NCI-H510A treated with DMSO at 0.1 percent for 48 hours (cell line): Measurements from ENCODE around the gene EHHADH.
A peak's percentile ranks its signal among the peaks of the same experiment; 100 is the strongest.

Experiments used
- DNase-seq: peaks from one replicate; lab custom pipeline; 2025; lab: John Stamatoyannopoulos, UW

EHHADH gene

DNA sequence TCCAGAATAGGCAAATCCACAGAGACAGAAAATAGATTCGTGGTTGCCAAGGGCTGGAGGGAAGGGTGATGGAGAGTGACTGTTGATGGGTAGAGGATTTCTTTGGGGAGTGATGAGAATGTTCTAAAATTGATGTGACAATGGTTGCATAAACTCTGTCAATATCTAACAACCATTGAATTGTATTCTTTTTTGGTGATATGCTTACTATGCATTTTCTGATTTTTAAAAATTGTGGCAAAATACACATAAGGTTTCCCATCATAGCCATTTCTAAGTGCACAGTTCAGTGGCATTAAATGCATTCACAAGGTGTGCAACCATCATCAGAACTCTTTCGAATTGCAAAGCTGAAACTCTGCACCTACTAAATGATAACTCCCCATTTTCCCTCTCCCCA lies 56.8 kb downstream of the EHHADH start:
- no peak for DNase-seq

DNA sequence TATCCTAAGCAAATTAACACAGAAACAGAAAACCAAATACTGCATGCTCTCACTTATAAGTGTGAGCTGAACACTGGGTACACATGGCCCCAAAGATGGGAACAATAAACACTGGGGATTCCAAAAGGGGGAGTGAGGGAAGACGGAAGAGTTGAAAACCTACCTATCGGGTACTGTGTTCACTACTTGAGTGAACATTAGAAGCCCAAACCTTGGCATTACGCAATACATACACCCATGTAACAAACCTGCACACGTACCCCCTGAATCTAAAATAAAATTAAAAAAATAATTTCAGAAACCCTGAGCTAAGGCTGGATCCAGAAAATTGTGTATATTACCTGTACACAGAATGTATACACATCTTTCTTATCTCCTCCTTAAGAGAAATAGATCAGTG lies 58.2 kb downstream of the EHHADH start:
- no peak for DNase-seq

DNA sequence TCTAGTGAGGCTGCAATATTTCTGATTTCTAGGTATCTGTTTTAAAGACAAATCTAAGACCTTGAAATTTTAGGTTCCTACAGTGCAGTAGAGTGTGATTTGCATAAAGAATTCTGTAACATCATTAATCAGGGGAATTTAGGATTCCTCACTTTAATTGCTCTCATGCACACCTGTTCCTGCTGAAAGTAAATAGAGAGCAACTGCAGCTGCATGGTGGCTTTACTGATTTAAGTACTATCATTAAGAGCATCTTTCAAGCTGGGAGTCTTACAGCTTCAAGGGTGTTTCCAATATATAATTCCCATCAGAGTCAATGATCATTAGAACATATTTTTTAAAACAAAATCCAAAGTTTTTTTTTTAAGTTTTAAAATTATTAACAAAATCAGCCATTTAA lies 65.0 kb downstream of the EHHADH start:
- DNase-seq = peak; percentile 55

- DNase-seq = no peak
These were observed 66.5 kb downstream of the EHHADH start for GRCh38 chr3:185187391-185187790.

- DNase-seq = peak; percentile 45
These were observed 77.0 kb downstream of the EHHADH start for GRCh38 chr3:185176750-185177359.

GRCh38 chr3:185175370-185175987 lies 78.4 kb downstream of the EHHADH start:
- peak; percentile 89 for DNase-seq

DNA sequence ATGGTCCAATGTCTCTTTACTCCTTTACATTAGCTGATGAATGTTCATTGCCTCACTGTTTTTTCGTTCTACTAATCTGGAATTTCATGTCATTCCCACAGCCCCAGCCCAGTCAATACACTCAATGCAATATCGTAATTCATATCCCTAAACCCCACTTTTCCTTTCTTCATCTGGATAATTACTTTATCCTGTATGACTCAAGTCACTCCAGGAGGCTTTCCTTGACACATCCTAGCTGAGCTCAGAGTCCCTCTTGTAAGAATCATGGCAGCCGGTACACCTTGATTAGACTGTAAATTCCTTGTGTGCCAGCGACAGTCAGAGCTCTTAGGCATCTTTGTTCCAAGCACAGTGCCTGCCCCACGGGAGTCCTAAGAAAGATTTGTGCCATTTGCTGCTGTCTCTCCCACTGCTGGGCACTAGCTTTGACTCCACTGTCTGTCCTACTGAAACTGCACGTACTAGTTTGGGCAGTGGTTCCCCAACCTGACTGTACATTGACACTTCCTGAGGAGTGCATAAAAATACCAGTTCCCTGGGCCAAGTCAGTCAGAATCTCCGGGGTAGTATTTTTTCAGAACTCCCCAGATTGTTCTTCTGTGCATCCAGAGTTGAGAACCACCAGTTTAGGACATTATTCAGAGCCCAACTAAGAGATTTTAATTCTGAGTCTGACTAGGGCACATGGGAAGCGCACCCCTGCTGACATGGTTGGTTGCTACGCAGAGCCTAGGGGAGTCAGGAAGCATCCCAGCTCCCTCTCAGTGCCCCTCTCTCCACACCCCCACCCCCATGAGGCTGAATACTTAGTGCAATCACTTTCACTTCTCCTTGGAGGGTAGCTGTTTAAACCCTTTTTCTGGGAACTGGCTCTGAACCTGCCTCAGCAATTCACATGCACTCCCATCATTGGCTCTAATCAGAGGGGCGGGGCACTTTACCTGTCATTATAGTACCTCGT lies 81.5 kb downstream of the EHHADH start:
- DNase-seq = no peak

DNA sequence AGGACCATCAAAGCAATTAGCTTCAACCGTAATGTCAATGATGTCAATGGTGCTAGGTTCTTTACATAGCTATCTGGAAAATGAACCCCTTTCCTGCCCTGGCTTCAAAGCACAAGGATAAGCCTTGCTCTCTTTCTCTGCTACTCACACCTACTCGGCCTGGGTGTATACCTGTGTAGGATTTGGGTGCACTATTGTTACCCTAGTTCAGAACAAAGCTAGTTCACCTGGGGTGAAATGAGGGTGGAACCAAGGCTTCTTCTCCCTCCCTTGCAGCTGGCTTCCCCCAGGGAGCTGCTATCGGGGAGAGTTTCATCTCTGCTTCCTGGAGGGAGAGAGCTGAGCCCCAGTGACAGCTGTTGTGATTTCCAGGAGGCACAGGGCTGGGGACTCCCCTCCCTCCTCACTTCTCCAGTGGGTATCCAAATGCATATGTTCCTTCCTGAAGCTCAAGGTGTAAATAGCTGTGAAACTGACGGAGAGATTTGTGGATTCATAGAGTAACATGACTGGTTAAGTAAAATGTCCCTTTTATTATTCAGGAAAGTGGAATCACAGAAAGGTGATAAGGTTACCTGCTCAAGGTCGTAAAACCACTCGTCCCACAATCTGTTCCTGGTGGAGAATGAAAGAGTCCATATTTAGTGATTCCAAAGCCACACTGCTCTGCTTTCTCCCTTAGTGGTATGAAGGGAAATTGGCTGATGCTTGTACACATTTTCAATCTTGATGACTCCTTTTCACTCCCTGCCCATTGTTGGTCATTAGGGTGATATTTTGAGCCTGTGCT lies 89.2 kb downstream of the EHHADH start:
- no peak for DNase-seq

GRCh38 chr3:185162634-185163033 lies 91.2 kb downstream of the EHHADH start:
- no peak for DNase-seq

DNA sequence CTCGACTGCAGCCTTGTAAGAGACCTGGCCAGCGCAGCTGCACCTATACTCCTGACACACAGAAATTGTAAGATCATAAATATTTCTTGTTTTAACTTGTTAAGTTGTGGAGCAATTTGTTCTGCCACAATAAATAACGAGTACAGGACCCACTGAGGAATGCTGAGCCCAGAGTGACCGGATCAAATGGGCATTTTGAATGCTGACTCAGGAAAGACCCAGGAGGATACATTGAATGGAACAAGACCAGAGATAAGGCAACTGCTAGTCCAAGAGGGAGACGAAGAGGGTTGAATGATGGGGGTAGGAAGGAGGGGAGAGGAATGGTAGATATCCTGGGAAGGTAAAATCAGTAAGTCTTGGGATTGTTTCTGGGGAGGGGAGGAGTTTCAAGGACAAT lies 92.1 kb downstream of the EHHADH start:
- DNase-seq = no peak

GRCh38 chr3:185157347-185157746 lies 96.5 kb downstream of the EHHADH start:
- DNase-seq = no peak

DNA sequence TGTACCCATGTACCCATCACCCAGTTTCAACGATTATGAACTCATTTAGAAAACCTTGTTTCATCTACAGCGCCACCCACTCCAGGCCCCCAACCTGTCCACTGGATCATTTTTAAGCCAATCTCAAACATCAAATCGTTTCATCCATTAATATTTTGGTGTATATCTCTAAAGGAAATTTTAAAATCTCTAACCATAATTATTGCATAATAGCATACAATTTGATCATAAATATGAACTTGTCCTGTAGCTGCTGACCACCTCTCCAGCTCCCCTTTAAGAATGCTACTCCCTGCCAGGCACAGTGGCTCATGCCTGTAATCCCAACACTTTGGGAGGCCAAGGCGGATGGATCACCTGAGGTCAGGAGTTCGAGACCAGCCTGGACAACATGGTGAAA lies 98.2 kb downstream of the EHHADH start:
- DNase-seq = no peak

DNA sequence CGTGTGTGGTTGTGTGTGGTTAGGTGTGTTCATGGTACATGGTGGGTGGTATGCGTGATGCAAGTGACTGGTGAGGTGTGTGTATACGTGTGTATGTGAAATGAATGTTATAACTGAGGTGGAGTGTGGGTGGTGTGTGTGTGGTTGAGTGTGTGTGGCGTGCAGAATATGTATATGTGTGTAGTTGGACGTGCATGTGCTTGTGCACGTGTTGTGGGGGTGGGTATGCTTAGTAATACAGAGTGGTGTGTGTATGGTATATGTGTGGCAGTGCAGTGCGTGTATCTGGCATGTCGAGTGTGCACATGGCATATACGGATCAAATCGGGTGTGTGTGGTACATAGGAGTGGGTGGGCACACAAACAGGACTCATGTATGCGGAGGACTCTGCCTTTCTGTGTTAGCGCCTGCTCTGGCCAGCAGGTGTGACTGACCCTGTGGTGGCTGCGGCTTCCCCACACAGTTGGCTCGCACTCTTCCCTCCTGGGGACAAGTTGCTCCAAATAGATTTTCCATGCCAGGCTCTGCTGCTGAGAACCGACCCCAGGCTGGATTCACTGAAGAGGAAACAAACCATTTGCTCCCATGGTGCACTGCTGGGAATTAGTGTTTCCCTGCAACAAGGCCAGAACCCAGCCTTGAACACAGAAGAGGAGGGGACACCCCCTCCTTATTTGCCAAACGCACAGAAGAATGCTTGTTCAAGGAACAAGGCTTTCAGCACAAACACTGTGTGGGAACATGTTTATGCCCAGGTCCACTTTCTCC lies 99.8 kb downstream of the EHHADH start:
- no peak for DNase-seq

GRCh38 chr3:185153171-185153771 lies 100.6 kb downstream of the EHHADH start:
- no peak for DNase-seq

DNA sequence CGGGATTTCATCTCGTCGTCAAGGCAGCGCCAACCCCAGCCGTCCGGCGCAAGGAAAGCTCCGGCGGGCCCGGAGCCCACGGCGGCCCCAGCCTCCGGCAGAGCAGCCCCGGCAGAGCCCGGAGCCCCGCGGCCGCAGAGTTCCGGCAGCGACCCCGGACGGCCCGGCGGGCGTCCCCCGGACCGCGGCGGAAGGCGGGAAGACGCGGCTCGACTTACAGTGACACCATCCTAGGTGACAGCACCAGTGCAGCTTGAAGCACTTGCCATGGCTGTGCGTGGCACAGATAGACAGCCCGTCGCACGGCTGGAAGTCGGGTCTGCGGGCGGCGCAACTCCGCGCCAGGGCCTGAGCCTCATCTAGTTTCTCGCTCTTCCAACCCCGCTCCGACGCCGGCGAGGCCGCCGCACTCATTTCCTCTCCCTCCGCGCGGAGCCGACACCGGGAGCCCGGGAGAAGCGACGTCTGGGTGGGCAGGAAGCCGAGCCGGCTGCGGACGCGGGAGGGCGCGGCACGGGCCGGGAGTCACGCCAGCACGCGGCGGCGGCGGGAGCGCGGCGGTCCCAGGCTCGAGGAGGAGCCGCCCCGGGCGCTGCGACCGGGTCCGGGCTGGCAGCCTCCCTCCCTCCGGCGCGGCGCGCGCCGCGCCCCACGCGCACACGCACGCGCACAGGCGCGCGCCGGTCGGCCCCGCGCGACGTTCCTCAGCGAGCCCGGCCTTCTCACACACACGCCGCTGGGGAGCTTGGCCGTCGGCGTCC lies 101.3 kb downstream of the EHHADH start, which contains the start of gene C3orf70:
C3orf70 (minus strand) TSS at position 651 of the 761 bp plus-strand sequence; CDS start at position 414, 237 bp downstream.
- peak; percentile 67 for DNase-seq

GRCh38 chr3:185151964-185152409 lies 101.9 kb downstream of the EHHADH start:
- no peak for DNase-seq

DNA sequence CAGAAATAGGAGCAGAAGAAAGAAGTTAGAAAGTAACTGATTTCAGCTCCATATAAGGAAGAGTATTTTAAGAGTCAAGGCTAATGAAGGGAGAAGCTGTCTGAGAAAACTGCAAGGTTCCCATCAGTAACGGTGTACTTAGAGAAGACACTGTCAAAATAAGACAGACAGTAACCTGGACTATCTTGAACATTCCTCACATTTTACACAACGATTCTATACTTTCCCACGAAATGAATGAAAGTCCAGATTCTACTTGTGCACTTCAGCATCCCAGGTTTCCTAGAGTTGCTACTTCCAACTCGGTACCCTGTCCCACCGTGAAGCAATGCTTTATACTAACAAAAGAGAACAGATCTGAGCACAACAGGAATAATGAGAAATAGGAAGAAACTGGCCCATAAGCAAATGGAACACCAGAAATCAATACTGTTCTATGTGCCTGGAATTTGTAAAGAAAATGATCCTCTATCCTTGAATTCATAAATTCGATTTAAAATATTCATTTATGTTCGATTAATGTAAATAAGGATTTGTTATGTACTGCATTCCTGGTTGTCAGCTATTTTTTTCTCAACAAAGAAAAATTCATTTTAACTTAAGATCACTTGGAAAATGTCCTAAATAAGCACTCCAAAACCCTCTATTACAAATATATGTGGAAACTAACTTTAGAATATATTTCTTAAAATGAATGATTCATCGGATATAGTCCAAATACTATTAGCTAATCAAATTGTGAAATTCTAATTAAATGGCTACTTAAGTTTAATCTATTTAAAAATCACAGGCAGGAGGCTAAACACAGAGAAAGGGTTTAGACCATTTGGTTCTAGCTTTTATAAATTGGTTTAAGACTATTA lies 102.5 kb downstream of the EHHADH start:
- DNase-seq = no peak

GRCh38 chr3:185150561-185150960 lies 103.3 kb downstream of the EHHADH start:
- DNase-seq = no peak

GRCh38 chr3:185149591-185149990 lies 104.3 kb downstream of the EHHADH start:
- no peak for DNase-seq
